CD14-positive monocyte (primary cell): ENCODE results near the gene SLC44A2. TPM values are rescaled to one million over a fixed set of nuclear protein-coding genes. Genes with fewer than 3 reads are reported as not detected.

Experiments
- DNase-seq, 3 donors: peaks; one replicate each; pipeline ENCODE4 v3.0.0-alpha.2; 2011 to 2022
- H2AFZ ChIP-seq: 2 replicates; pipeline ENCODE4 v1.6.0; 2012; ENCODE audit warnings: mild to moderate bottlenecking, low read depth, low read length, inconsistent platforms; ENCODE audit not compliant: insufficient read depth, poor library complexity, severe bottlenecking
- H3K27ac ChIP-seq, 2 donors: 1 replicate in 1 of 2; 2 replicates in 1 of 2; pipeline ENCODE4 v1.5.1; 2012 to 2013; ENCODE audit warnings: low read length in 2 of 2, control low read depth in 1 of 2, inconsistent platforms in 1 of 2, low read depth in 1 of 2, mild to moderate bottlenecking in 1 of 2
- H3K27me3 ChIP-seq, 2 donors: one replicate each; pipeline versions ENCODE4 v1.6.0 to v1.6.1; 2011 to 2013; ENCODE audit warnings: low read length in 2 of 2; ENCODE audit not compliant: control insufficient read depth in 2 of 2, insufficient read depth in 2 of 2
- H3K36me3 ChIP-seq, 2 donors: replicated peaks in 1 of 2; 1 replicate in 1 of 2; 2 replicates in 1 of 2; pipeline versions ENCODE4 v1.5.1 to v1.6.1; 2012 to 2013; ENCODE audit warnings: low read length in 2 of 2, control low read depth in 1 of 2, inconsistent platforms in 1 of 2, mild to moderate bottlenecking in 1 of 2; ENCODE audit not compliant: insufficient read depth in 2 of 2, control insufficient read depth in 1 of 2
- H3K4me1 ChIP-seq, 2 donors: 1 replicate in 1 of 2; 2 replicates in 1 of 2; pipeline versions ENCODE4 v1.5.1 to v1.6.1; 2012 to 2013; ENCODE audit warnings: low read length in 2 of 2, control low read depth in 1 of 2, inconsistent platforms in 1 of 2, mild to moderate bottlenecking in 1 of 2, moderate library complexity in 1 of 2; ENCODE audit not compliant: insufficient read depth in 2 of 2, control insufficient read depth in 1 of 2
- H3K4me2 ChIP-seq: replicated peaks from 2 replicates; pipeline ENCODE3; 2012; ENCODE audit warnings: low read length, moderate library complexity, mild to moderate bottlenecking; ENCODE audit not compliant: poor library complexity, severe bottlenecking; ENCODE audit errors: extremely low read depth
- H3K4me3 ChIP-seq, 3 experiments: fragments of 200-600 bp in 1 of 3; sonication (generic) in 1 of 3; replicated peaks in 1 of 3; 1 replicate in 2 of 3; 2 replicates in 1 of 3; pipeline ENCODE4 v1.5.1; 2011 to 2013; ENCODE audit warnings: low read length in 3 of 3, mild to moderate bottlenecking in 3 of 3, control low read depth in 2 of 3, low read depth in 2 of 3, inconsistent platforms in 1 of 3, moderate library complexity in 1 of 3
- H3K79me2 ChIP-seq: 2 replicates; pipeline ENCODE4 v1.6.0; 2012; ENCODE audit warnings: mild to moderate bottlenecking, control low read depth, inconsistent platforms, low read length, moderate library complexity; ENCODE audit not compliant: insufficient read depth
- H3K9ac ChIP-seq: 2 replicates; pipeline ENCODE4 v1.6.0; 2017; ENCODE audit warnings: low read length, mild to moderate bottlenecking; ENCODE audit not compliant: insufficient read depth, poor library complexity, severe bottlenecking
- H3K9me3 ChIP-seq, 2 donors: replicated peaks in 1 of 2; 1 replicate in 1 of 2; 2 replicates in 1 of 2; pipeline versions ENCODE4 v1.5.1 to v1.6.1; 2012 to 2013; ENCODE audit warnings: low read length in 2 of 2, control low read depth in 1 of 2; ENCODE audit not compliant: control insufficient read depth in 1 of 2, insufficient read depth in 1 of 2
- H4K20me1 ChIP-seq: 2 replicates; pipeline ENCODE4 v1.6.0; 2012; ENCODE audit warnings: mild to moderate bottlenecking, low read length, control low read depth, moderate library complexity; ENCODE audit not compliant: insufficient read depth
- H3K27ac Mint-ChIP-seq, 7 donors: one replicate each; pipeline ENCODE4 v1.8.0; 2020; ENCODE audit warnings: mild to moderate bottlenecking in 7 of 7, mixed read lengths in 7 of 7, moderate library complexity in 6 of 7, inconsistent platforms in 2 of 7
- H3K27me3 Mint-ChIP-seq, 3 donors: one replicate each; pipeline ENCODE4 v1.8.0; 2021 to 2022; ENCODE audit warnings: low read depth in 3 of 3, mild to moderate bottlenecking in 3 of 3, mixed read lengths in 3 of 3, moderate library complexity in 3 of 3, inconsistent platforms in 1 of 3
- H3K36me3 Mint-ChIP-seq, 2 donors: one replicate each; pipeline ENCODE4 v1.8.0; 2020; ENCODE audit warnings: mixed read lengths in 2 of 2, inconsistent platforms in 1 of 2, mild to moderate bottlenecking in 1 of 2
- H3K4me1 Mint-ChIP-seq: one replicate; pipeline ENCODE4 v1.8.0; 2020; ENCODE audit warnings: mild to moderate bottlenecking, mixed read lengths
- H3K4me3 Mint-ChIP-seq, 2 donors: one replicate each; pipeline ENCODE4 v1.8.0; 2020; ENCODE audit warnings: mild to moderate bottlenecking in 2 of 2, mixed read lengths in 2 of 2, moderate library complexity in 1 of 2
- H3K9me3 Mint-ChIP-seq, 7 donors: one replicate each; pipeline ENCODE4 v1.8.0; 2020 to 2022; ENCODE audit warnings: mixed read lengths in 7 of 7, mild to moderate bottlenecking in 6 of 7, moderate library complexity in 6 of 7, inconsistent platforms in 2 of 7
- WGBS: methylation state at CpG from one replicate; pipeline ENCODE4 v1.1.5; 2013; ENCODE audit warnings: missing lambda C conversion rate; ENCODE audit not compliant: insufficient coverage; 5-methylcytosine and 5-hydroxymethylcytosine counted together
- intact Hi-C, 2 donors: fragments of 100-400 bp; cut with micrococcal nuclease; formaldehyde crosslinking; loops; one replicate each; pipeline versions ENCODE4 v1.15.0 to v1.15.1; 2023
- polyA plus RNA-seq, 3 donors: library from polyadenylated mRNA; depleted of rRNA in 1 of 3; unstranded in 2 of 3; stranded (reverse) in 1 of 3; fragments of 300-500 nt in 2 of 3; fragments of >200 nt in 1 of 3; fragmentation: Illumina TruSeq in 2 of 3; gene quantifications; 1 replicate in 2 of 3; 2 replicates in 1 of 3; pipeline ENCODE4 v1.2.3, GENCODE V29; 2012 to 2021
- TF ChIP-seq, protein P1 (sequence below): fragments of 200-600 bp; IDR thresholded peaks from one replicate; pipeline ENCODE4 v1.8.0; 2022; ENCODE audit warnings: antibody characterized with exemption, mild to moderate bottlenecking

The SLC44A2 gene
- polyA plus RNA-seq, 3 donors = 43.5 to 95.9 (median 69.4) TPM

DNA sequence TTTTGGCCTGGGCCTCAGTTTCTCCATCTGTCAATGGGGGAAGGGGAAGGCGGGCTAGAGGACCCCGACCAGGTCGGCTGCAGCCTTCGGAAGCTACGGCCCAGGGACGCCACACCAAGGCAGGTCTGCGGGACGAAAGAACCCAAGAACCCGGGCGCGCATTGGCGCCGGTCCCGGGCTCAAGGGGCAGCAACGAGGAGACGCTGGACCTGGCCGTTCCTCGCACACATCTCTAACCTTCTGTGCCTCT is 28.1 kb downstream of the SLC44A2 start:
- Histone ChIP-seq H3K9me3 (no peaks in the 10 kb centered on the region), H3K79me2 (peaks cover 49% of the 10 kb centered on the region), H3K9ac (peak overlapping the region; percentile 93), H3K4me3 (peak overlapping the region; percentile 70 to 90 (median 74)), H3K27me3 (no peaks in the 10 kb centered on the region), H3K36me3 (peaks cover 0 to 6% of the 10 kb centered on the region in 2 donors), H3K27ac (peak overlapping the region; percentile 95 to 96), H4K20me1 (peaks cover 38% of the 10 kb centered on the region), H3K4me1 (peaks cover 30 to 38% of the 10 kb centered on the region in 2 donors), H3K4me2 (peak overlapping the region; percentile 97), H2AFZ (peak overlapping the region; percentile 61)
- Mint-ChIP-seq H3K27me3 (peaks cover 0 to 7% (median 1%) of the 10 kb centered on the region in 3 donors), H3K36me3 (peaks cover 7 to 10% of the 10 kb centered on the region in 2 donors), H3K27ac (peak overlapping the region; percentile 97 to 99 (median 98)), H3K9me3 (peaks cover 0 to 2% (median 0%) of the 10 kb centered on the region in 7 donors), H3K4me1 (peaks cover 41% of the 10 kb centered on the region), H3K4me3 (peak overlapping the region; percentile 89 to 93)
- under 1% methylated on average over 16 of the region's 18 CpGs for WGBS
- intact Hi-C loops = loop anchor here in 1 of 2 donors (5.0 kb wide), 1 partner anchor 86 kb away; the partner anchor contains the start of genes CDKN2D and KRI1
- DNase-seq = no peak
- TF ChIP-seq, protein P1, sequence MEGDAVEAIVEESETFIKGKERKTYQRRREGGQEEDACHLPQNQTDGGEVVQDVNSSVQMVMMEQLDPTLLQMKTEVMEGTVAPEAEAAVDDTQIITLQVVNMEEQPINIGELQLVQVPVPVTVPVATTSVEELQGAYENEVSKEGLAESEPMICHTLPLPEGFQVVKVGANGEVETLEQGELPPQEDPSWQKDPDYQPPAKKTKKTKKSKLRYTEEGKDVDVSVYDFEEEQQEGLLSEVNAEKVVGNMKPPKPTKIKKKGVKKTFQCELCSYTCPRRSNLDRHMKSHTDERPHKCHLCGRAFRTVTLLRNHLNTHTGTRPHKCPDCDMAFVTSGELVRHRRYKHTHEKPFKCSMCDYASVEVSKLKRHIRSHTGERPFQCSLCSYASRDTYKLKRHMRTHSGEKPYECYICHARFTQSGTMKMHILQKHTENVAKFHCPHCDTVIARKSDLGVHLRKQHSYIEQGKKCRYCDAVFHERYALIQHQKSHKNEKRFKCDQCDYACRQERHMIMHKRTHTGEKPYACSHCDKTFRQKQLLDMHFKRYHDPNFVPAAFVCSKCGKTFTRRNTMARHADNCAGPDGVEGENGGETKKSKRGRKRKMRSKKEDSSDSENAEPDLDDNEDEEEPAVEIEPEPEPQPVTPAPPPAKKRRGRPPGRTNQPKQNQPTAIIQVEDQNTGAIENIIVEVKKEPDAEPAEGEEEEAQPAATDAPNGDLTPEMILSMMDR = no peak

DNA sequence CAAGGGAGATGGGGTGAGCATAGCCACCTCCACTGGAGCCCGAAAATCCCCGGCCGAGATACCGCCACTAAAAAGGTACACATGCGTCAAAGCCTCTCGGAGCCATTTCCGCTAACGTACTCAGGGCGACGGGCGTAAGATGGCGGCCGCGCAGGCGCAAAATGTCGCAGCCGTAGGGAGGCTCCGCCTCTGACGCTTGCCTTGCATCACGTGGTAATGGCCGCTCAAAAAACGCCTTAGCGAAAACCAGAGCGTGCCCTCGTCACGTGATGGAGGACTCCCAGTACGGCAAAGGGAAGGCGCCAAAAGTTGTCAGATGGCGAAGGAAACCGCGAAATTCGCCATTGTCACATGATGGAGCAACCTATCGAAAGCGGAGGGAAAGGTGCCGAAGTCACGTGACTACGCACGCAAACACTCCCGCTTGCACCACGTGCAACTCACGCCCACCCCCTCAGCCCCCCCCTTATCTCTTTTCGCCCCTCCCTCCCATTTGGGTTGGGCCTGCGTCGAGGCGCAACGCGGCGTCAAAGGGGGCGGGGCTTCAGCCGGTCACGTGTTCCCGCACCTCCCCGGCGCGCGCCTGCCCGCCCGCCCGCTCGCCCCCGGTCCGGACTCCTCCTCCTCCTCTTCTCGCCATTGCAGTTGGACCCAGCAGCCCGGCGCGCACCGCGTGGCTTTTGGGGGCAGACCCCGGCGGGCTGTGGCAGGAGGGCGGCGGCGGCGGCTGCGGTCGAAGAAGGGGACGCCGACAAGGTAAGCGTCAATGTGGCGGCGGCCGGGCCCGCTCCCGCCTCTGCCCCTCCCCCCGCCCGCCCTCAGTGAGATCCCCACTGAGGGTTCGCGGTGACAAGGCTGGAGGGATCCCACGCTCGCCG is 28.6 kb downstream of the SLC44A2 start, which contains the start of gene ILF3:
Gene ILF3 (plus strand): TSS at position 615 of the 878 bp plus-strand sequence. CDS start 16,260 bp downstream, outside the sequence.
- Histone ChIP-seq H3K79me2 (peaks cover 55% of the 10 kb centered on the region), H3K4me3 (peak within 1 kb of the TSS; percentile 74 to 93 (median 90)), H3K9ac (peak within 1 kb of the TSS; percentile 93), H2AFZ (peak within 1 kb of the TSS; percentile 61), H3K27me3 (no peaks in the 10 kb centered on the region), H3K4me1 (peaks cover 30 to 38% of the 10 kb centered on the region in 2 donors), H3K36me3 (peaks cover 0 to 6% of the 10 kb centered on the region in 2 donors), H3K9me3 (no peaks in the 10 kb centered on the region), H4K20me1 (peaks cover 43% of the 10 kb centered on the region), H3K4me2 (peak within 1 kb of the TSS; percentile 99), H3K27ac (peak within 1 kb of the TSS; percentile 95 to 96)
- H3K4me1 Mint-ChIP-seq = peaks cover 40% of the 10 kb centered on the region
- TF ChIP-seq, protein P1 = no peak
- intact Hi-C loops = loop anchor here in 1 of 2 donors (5.0 kb wide), 1 partner anchor 87 kb away; the partner anchor contains the start of genes CDKN2D and KRI1
- peak within 1 kb of the TSS; percentile 97 to 99 (median 98) for H3K27ac Mint-ChIP-seq
- peaks cover 7 to 10% of the 10 kb centered on the region in 2 donors for H3K36me3 Mint-ChIP-seq
- peak; percentile 100 for DNase-seq
- H3K27me3 Mint-ChIP-seq = peaks cover 0 to 7% (median 1%) of the 10 kb centered on the region in 3 donors
- H3K9me3 Mint-ChIP-seq = peaks cover 0 to 2% (median 0%) of the 10 kb centered on the region in 7 donors
- H3K4me3 Mint-ChIP-seq = peak within 1 kb of the TSS; percentile 90 to 93
- under 1% methylated on average over 65 of the region's 91 CpGs for WGBS
